HG03378 (cell line): ENCODE data around the gene RAG2.
A peak's percentile ranks its signal among the peaks of the same experiment; 100 is the strongest.

Experiments used
- ATAC-seq: cut with Tn5 transposase; IDR thresholded peaks from one replicate; pipeline ENCODE4 v1.9.1; 2021; ENCODE audit warnings: mild to moderate bottlenecking, moderate library complexity; ENCODE audit not compliant: unreplicated experiment

RAG2 gene

DNA sequence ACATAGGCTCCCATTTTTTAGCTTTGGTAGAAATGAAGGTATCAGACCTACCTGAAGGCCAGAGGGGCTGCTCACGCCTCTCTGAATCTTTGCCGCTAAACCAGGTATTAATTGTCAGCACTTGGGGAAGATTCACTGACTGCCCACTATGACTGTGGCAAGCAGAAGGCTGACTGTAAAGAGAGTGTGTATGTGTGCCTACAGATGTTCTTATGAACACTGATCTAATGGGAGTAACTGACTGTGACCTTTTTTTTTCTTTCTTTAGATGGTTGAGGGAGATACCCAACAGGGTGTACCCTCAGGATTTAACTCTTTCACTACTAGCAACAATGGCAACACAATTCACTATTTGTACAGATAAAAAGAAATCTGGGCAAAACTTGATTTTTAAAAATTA, at the start of gene RAG2:
TSS of gene RAG2 (minus strand) at position 186 of the 400 bp plus-strand sequence. CDS start 4,068 bp downstream, outside the sequence.
- ATAC-seq = no peak

DNA sequence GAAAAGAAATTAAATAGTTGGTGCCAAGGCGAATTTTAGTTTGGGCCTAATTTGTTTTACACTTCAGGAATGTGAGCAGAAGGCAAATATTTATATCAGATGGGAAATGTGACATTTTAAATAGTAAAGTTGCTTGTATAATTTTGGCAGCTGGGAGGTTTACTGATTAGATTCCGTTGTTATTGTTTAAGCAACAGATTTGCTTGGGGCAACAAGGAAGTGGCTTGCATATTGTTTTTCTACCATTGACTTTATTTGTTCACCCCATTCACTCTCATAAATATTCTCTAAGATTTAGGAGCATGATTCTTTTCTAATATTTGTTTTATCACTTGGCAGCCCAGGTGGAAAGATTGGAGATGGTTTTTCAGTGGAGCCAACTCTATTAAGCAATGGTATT, 40.5 kb upstream of the RAG2 start:
- ATAC-seq = no peak

DNA sequence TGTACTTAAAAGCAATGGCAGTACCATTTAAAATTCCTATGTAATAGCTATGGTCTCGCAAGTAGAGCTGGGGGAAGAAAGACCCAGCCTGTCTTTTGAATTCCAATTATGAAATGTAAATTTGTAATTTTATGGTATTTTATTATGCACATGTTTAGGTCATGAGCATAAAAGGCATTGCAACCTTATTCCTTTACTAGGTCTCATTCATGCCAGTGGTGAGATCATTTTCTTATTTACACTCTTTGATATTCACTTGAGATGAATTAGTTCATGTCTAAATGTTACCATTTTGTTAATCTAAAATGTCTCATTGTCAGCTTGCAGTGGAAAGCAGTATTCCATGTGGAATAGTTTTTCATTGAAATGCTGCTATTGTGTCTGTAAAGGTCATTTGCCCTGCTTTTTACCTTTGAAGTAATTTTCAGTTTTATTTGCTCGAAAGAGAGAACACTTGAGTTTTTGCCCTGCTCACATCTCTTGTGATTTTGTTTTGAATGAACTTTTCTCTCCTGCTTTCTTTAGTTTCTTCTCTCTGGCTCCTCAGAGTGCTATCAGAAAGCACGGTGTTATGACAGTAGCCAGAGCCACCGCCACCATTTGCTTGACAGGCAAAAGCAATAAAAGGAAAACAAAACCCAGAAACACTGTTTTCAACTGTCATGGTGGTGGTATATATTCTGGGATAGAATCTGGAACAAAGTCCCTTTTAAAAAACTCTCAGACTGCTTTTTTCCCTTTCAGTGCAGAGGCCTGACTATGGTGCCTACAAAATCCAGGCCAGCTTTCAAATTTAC, 37.2 kb upstream of the RAG2 start:
- no peak for ATAC-seq

DNA sequence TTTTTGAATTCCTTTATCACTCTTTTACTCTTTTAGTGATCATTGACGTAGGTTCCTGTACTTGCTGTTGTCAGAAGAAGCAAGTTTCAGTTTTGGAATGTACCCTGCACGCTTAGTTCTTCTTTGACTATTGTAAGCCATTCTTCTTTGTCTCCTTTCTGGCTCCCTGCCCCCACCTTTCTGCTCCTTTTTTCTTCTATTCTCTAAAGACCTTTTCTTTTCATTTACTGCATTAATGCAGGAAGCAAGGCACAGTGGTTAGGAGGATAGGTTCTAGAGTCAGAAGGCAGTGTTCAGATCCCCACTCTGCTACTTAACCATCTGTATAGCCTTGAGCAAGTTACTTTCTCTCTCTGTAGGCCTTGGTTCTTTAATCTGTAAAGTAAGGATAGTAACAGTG, 33.7 kb upstream of the RAG2 start:
- ATAC-seq = no peak

DNA sequence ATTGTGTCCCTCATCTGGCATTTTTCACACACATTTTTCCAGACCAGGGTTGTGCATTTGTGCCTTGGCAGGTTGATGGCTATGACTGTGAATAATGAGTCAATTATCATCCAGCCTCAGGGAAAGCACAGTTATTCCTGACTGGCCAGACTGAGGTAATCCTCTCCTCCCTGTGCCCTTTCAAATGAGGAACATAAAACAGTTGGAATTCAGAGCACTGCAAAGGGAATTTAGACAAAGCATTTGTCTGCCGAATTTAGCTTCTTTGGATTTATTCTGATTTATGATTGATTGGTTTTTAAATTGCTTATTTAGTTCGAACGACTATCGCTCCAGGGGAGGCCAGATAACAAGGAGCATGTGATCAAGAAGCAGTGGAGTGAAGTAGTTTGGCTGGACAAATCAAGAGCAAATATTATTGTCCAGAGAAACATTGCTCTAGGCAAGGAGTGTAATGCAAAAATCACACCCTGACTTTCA, 30.8 kb upstream of the RAG2 start:
- ATAC-seq = no peak

DNA sequence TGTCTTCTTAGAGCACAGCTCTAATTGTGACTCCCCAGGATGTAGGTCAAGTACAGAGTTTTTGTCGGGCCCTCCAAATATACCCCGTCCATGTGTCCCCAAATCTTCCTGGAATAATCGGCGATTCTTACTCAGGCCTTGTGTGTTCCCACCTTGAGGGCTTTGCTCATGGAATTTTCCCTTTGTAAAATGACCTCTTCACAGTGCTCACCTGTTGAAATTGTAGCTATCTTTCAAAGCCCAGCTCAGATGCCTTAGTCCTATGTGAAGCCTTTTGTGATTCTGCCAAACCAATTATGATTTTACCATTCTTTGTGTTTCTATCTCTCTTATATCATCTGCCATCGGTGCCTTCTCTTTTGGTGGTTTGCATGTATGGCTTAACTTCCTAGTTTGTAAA, 30.1 kb upstream of the RAG2 start:
- no peak for ATAC-seq

DNA sequence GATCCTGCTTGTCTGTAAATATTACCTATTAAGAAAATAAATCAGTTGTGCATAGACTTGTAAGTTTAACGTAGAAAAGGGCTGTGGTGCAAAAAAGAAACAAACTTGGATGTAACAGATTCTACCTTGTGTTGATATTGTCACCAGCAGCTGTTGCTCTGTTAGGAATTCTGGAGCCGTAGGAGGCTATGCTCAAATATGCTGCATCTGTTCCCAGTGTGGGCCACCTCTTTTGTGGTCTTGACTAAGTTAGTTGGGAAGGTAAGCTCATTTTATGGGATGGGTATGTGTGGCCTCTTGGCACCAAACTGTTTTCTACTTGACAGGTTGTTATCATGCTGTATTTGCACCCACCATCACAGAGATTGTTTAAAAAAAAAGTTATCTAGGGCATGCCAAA, 29.4 kb upstream of the RAG2 start:
- no peak for ATAC-seq

DNA sequence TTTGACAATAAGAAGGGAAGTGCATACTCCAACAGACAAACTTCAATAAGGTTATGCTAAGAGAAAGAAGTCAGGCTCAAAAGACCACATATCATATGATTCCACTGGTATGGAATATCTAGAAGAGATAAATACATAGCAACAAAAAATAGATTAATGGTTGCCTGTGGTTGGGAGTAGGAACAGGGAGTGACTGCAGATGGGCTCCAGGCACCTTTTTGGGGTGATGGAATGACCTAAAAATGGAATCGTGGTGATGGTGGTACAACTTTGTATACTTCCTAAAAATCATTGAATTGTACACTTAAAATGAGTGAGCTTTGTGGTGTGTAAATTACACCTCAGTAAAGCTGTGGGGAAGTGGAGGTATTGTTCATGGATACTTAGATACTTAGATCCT, 29.0 kb upstream of the RAG2 start:
- ATAC-seq = no peak

DNA sequence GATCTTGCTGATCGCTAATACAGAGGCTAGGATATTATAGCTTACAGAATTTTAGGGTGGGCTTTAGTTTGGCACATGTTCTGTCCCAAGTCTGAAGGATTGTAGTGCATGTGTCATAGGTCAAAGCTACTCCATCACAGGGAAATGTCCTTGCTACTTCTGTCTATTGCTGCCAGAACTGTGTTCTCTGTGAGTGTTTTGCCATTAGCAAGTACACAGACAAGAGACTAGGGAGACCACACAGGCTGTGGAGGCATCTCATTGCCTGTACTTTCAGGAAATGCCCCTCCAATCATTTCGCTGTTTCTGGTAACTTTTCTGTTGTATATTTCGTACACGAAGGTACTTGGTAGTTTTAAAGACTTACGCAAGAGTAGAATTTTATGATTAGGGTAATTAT, 25.5 kb upstream of the RAG2 start:
- ATAC-seq = no peak

DNA sequence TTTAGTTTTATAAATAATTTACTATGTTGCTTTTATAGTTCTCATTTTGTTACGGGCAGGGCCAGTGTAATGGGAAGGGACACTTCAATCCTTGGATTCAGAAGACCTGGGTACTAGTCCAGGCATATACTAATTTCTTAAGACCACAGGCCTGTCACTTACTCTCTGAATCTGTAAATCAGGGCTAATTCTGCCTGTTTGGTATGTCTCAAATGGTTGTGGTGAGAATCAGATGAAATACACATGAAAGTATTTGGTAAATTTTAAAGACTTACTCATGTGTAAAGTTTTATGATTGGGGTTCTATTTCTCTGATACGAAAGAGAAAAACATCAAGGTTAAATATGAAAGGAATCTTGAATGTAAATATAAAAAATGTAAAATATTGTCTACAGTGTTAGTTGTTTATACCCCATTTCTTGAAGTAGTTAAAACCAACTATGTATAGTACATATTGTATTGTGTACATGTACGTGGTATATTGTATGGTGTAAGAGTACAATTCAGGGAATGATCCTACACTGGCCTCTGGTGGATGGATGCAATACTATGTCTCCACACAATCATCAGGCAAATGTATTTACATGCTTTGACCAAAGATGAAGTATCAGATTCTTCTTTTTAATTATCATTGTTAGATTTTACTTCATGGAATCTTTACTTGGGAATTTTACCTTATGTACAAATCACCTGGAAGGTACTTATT, 24.5 kb upstream of the RAG2 start:
- peak; percentile 77 for ATAC-seq

DNA sequence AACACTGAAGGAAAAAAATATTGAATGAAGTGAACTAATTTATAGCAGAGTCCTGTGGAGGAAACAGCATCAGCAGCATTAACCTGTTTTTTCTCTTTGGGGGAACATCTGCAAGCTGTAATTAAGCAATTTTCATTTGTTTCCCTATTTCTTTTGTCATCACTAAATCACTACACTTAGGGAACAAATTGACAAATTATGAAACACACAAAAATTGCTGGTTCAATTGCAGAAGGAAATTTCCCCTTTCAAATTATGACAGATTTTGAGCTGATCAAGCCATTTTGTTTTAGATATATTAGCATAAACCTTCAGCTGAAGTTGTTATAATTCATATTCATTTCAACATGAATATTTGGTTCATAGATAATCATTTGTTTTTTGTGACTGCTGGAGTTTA, 22.2 kb upstream of the RAG2 start:
- ATAC-seq = no peak

DNA sequence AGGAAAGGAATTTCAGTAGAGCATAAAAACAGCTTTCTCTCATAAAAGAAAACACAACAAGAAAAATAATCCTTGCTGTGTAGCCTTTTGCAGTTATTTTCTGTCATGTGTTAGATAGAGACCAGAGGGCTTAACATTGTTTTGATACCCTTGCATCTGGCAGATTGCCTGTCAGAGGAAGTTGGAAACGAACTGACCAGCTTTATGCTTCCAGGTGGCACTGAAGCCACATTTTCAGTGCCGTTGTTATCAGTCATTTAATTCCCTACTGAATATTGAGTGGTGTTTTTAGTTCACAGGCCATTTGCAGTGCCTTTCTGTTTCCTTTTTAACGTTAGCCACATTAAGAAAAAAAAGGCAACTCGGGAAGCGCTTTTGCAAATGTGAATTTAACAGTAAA, 21.5 kb upstream of the RAG2 start:
- ATAC-seq = no peak

DNA sequence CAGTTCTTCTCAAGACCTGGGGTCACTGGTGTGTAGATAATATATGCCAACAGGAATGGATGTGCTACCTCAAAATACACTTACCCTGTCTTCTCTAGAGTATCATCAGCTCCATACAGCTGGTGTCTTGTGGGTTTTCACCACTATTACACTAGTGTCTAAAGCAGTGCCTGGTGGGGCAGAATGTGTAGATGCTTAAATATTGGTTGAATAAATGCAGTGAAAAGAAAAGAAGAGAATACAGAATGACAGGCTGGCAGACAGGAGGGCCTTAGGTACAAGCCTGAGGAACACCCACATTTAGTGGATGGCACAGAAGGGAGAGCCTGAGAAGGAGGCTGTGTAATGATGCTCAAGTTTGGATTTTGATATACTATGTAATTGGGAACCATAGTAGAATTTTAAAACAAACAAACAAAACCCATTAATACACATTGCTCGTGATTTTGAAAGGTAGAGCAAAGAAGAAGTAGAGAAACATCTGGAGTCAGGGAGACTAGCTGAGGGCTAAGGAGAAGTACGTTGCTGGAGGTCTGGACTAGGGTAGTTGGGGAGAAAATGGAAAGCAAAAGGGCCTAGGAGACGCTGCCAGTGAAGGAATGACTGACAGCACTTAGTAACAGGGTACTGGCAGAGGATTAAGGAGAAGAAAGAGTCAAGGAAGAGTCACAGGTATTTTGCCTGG, 20.5 kb upstream of the RAG2 start:
- ATAC-seq = no peak

DNA sequence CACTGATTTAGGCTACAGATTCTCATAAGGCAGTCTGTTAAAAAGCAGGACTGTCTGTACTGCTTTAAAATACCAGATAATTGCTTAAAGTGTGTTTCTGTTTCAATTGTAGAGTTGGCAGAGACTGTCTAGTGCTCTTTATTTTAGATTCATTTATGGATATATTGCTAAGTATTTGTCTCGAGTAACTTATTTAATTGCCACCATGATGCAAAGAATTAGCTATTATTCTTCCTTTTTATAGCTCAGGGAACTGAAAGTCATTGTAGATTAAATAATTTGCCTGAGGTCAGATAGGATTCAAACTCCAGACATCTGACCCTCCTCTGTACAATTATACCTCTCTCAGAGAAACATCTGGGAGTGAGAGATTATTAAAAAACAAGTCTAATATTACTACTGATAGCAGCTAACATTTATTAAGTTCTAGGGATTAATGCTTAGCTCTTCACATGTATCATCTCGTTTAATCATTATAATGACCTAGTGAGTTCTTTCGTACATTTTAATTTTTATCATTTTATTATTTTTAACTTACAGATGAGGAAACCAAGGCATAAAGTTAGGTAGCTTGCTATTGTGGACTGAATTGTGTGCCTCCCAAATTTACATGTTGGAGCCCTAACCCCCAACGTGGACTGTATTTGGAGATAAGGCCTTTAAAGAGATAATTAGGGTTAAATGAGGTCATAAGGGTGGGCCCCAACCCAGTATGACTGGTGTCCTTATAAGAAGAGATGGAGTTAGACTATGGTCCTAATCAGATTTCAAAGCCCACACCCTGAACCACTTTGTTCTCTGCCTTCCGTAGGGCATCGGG, 19.7 kb upstream of the RAG2 start:
- no peak for ATAC-seq

DNA sequence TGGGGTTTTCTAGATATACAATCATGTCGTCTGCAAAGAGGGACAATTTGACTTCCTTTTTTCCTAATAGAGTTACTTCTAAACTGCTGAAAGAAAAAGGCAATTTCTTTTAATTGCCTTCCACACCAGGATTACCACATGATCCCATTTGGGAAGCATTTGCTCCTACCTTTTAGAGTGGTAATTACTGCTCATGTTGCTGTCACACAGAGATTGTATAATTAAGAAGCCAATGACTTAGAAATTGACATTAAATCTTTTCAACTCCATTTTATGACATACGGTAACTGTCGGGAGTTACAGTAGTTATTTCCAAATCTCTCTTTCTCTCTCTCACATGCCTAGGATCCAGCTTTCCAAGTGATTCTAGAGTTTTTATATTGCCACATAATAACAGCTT, 17.8 kb upstream of the RAG2 start:
- ATAC-seq = no peak

DNA sequence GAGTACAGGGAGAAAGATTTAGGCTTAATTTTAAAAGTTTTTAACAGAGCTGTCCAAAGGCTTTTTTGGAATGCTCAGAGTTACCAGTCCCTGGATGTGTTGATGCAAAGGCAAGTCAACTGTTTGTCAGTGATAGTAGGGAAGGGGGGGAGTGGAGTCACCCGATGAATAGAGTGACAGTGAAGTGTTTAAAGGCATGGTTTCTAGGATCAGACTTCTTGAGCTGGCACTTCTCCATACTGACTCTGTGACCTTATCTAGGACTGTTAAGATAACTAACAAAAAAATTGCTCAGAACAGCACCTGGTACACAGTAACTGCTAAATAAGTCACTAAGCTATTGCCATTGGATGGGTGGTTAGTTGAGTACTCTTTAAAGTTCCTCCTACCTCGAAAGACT, 11.3 kb upstream of the RAG2 start:
- no peak for ATAC-seq

DNA sequence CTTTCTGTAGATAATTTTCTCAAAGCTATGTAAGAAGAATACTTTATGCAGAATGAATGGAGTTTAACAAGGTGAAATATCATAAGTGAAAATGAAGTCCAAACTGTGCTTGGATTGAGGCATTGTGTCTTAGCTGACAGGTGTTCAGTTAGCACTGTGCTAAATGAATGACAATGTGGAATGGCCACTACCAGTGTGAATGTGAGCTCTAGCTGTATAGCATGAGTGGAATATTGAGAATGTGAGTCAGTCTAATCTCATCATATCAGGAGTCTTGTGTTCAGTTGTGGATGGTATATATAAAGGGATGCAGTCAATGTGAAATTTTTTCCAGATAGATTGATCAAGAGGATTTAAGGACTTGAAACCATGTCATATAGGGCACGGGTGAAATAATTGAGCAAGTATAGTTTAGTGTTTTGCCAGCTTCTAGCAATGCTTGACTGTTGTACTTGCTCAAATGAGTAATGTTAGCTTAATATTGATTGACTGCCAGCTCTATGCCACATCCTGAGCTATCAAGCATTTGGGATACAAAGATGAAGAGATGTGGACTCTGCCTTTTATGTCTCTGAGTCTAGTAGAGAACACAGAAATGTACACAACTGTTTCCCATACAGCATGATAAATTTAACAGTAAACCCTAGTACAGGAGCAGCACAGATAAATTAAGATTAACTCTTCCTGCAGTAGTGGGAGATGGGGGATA, 10.6 kb upstream of the RAG2 start:
- no peak for ATAC-seq

DNA sequence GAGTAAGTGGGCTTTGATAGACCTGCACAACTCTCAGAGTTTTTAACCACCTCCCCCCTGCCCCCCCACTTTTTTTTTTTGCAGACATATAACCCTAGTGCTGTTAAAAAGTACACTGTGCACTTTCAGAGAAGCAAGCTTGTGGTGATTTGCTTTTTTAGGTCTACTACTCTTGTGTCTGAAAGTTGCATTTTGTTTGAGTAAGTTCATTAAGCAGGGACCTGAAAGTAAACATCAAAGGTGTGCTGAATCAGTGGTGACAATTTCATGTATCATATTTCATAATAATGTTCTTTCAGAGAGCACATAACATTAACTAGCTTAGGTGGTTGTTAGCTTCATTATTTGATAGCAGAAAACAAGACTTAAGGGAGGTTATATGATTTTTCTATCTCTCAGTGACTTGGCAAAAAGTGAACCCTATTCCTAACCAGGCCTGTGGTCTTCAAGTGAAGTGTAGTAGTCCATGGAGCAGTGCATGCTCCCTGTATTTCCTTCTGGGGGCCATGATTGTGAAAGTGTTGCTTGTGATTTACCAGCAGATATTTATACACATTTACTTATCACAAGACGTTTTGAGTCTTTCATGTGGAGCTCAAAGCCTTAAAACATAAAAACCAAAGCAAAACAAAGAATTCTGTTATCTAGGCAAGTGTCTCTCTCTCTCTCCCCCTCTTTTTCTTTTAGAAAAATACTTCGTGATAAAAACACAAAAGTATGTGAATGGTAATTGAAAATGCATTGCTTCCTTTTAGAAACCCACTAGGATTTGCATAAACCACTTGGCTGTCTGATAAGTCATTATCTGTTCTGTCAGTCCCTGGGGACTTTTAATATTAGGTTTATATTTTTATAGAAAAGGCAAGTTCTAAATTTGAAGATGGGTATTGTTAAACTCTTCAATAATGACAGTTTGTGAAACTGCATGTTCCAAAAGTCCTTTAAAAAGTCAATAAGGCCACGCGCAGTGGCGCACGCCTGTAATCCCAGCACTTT, 7.5 kb upstream of the RAG2 start:
- peak; percentile 75 for ATAC-seq

DNA sequence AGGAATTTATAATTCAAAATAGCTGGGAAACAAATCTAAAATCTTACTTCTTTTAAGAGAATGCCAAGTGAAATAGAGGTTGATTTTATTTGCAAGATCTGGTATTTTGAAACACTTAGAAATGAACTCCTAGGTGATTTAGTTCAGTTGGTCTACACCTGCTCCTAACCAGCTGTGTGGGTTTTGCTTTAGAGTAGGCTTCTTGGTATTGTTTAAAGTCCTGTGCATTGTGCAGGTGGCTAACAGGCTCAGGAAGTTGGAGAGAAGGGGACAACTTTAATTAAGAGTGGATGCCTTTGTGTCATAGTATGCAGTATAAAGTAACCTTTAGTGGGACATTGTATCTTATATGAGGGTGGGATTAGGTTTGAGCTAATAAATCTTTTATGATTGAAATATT, 4.1 kb upstream of the RAG2 start:
- no peak for ATAC-seq
